IMR-90 (cell line): Measurements from ENCODE around the gene CWF19L1. TPM values are rescaled to one million over a fixed set of nuclear protein-coding genes. Genes with fewer than 3 reads are reported as not detected.

Source experiments
- ATAC-seq: fragments of 200-7000 bp; cut with Tn5 transposase; 2 replicates; pipeline ENCODE4 v1.9.1; 2020; ENCODE audit warnings: low read depth, mild to moderate bottlenecking, moderate library complexity
- BruUV-seq: library from RNA; stranded (reverse); fragments of 400-500 nt; replicated peaks from 2 replicates; lab custom pipeline; 2021; lab: Mats Ljungman, UMichigan
- CTCF ChIA-PET: fragments of 300-600 bp; formaldehyde crosslinking; extraction: SDS; loops from one replicate; lab custom pipeline; 2021; ENCODE audit warnings: antibody characterized with exemption; lab: Yijun Ruan, JAX
- POLR2A ChIA-PET: fragments of 300-600 bp; sonication (Branson Sonifier 250); formaldehyde crosslinking; loops from one replicate; lab custom pipeline; 2022; ENCODE audit warnings: antibody characterized with exemption; ENCODE audit not compliant: unreplicated experiment; lab: Charles Lee
- DNase-seq: peaks from one replicate; pipeline ENCODE4 v3.0.0; 2013
- H2AFZ ChIP-seq: replicated peaks from 2 replicates; pipeline ENCODE3; 2013; ENCODE audit warnings: low read length, mild to moderate bottlenecking; ENCODE audit not compliant: poor library complexity
- H2AK5ac ChIP-seq: 2 replicates; pipeline ENCODE4 v1.6.1; 2013; ENCODE audit warnings: low read depth, low read length, inconsistent platforms
- H2AK9ac ChIP-seq: replicated peaks from 2 replicates; pipeline ENCODE3; 2013; ENCODE audit warnings: mild to moderate bottlenecking, low read depth, low read length, moderate library complexity; ENCODE audit not compliant: poor library complexity
- H2BK120ac ChIP-seq: 2 replicates; pipeline ENCODE4 v1.6.1; 2013; ENCODE audit warnings: low read depth, low read length, inconsistent platforms
- H2BK15ac ChIP-seq: 3 replicates; pipeline ENCODE4 v1.6.1; 2013; ENCODE audit warnings: low read depth, low read length, inconsistent platforms
- H2BK20ac ChIP-seq: 2 replicates; pipeline ENCODE4 v1.6.1; 2013; ENCODE audit warnings: low read depth, mild to moderate bottlenecking, inconsistent platforms, low read length, moderate library complexity
- H2BK5ac ChIP-seq: 2 replicates; pipeline ENCODE4 v1.6.1; 2013; ENCODE audit warnings: mild to moderate bottlenecking, low read depth, low read length, inconsistent platforms; ENCODE audit not compliant: poor library complexity, severe bottlenecking
- H3K14ac ChIP-seq: replicated peaks from 2 replicates; pipeline ENCODE4 v1.6.1; 2013; ENCODE audit warnings: low read depth, low read length, inconsistent platforms
- H3K18ac ChIP-seq: 2 replicates; pipeline ENCODE4 v1.6.1; 2013; ENCODE audit warnings: low read depth, low read length, control low read depth
- H3K23ac ChIP-seq: 2 replicates; pipeline ENCODE4 v1.6.1; 2013; ENCODE audit warnings: low read depth, low read length, inconsistent platforms
- H3K27ac ChIP-seq: 2 replicates; pipeline ENCODE4 v1.5.1; 2013; ENCODE audit warnings: mild to moderate bottlenecking, control low read depth, low read length; ENCODE audit not compliant: insufficient read depth
- H3K27me3 ChIP-seq: 2 replicates; pipeline ENCODE4 v1.6.1; 2013; ENCODE audit warnings: low read length; ENCODE audit not compliant: control insufficient read depth, insufficient read depth
- H3K36me3 ChIP-seq: 2 replicates; pipeline ENCODE4 v1.6.1; 2013; ENCODE audit warnings: low read length, mixed read lengths; ENCODE audit not compliant: control insufficient read depth, insufficient read depth
- H3K4ac ChIP-seq: 2 replicates; pipeline ENCODE4 v1.6.1; 2013; ENCODE audit warnings: low read depth, low read length, inconsistent platforms
- H3K4me1 ChIP-seq: 2 replicates; pipeline ENCODE4 v1.6.1; 2013; ENCODE audit warnings: low read length, mixed read lengths; ENCODE audit not compliant: control insufficient read depth, insufficient read depth
- H3K4me2 ChIP-seq: 2 replicates; pipeline ENCODE4 v1.6.1; 2013; ENCODE audit warnings: low read depth, mild to moderate bottlenecking, control low read depth, low read length, moderate library complexity
- H3K4me3 ChIP-seq: 2 replicates; pipeline ENCODE4 v1.5.1; 2013; ENCODE audit warnings: low read depth, mild to moderate bottlenecking, control low read depth, low read length, moderate library complexity; ENCODE audit not compliant: insufficient read depth
- H3K56ac ChIP-seq: 2 replicates; pipeline ENCODE4 v1.6.1; 2013; ENCODE audit warnings: low read length, inconsistent platforms; ENCODE audit not compliant: insufficient read depth; ENCODE audit errors: extremely low read depth
- H3K79me1 ChIP-seq, 2 experiments: 2 replicates each; pipeline ENCODE4 v1.6.1; 2013; ENCODE audit warnings: low read length in 2 of 2, inconsistent platforms in 1 of 2, low read depth in 1 of 2
- H3K9ac ChIP-seq: 2 replicates; pipeline ENCODE4 v1.6.1; 2013; ENCODE audit warnings: low read depth, low read length, control low read depth
- H3K9me1 ChIP-seq: 2 replicates; pipeline ENCODE4 v1.6.1; 2013; ENCODE audit warnings: low read length, inconsistent platforms; ENCODE audit not compliant: insufficient read depth
- H3K9me3 ChIP-seq: 2 replicates; pipeline ENCODE4 v1.6.1; 2013; ENCODE audit warnings: low read length; ENCODE audit not compliant: control insufficient read depth, insufficient read depth
- H4K20me1 ChIP-seq: 2 replicates; pipeline ENCODE4 v1.6.1; 2013; ENCODE audit warnings: low read length, inconsistent platforms; ENCODE audit not compliant: insufficient read depth
- H4K5ac ChIP-seq: 2 replicates; pipeline ENCODE4 v1.6.1; 2013; ENCODE audit warnings: mild to moderate bottlenecking, low read depth, low read length, control low read depth
- H4K8ac ChIP-seq, 2 experiments: 2 replicates each; pipeline ENCODE4 v1.6.1; 2013; ENCODE audit warnings: low read depth in 2 of 2, low read length in 2 of 2, control low read depth in 1 of 2, inconsistent platforms in 1 of 2
- H4K91ac ChIP-seq: 2 replicates; pipeline ENCODE4 v1.6.1; 2013; ENCODE audit warnings: low read depth, low read length, inconsistent platforms; ENCODE audit not compliant: insufficient read depth
- BHLHE40 ChIP-seq: fragments of 150-350 bp; IDR thresholded peaks from 2 replicates; pipeline ENCODE4 v1.6.1; 2016; ENCODE audit warnings: mild to moderate bottlenecking, low read depth, low read length
- CHD1 ChIP-seq: IDR thresholded peaks from 2 replicates; pipeline ENCODE4 v1.6.1; 2012; ENCODE audit warnings: low read depth, low read length, improper control_type of control experiment
- CTCF ChIP-seq: conservative IDR thresholded peaks from 2 replicates; pipeline ENCODE4 v1.5.1; 2012; ENCODE audit warnings: mild to moderate bottlenecking, low read depth, low read length, improper control_type of control experiment
- FOS ChIP-seq: fragments of 150-350 bp; IDR thresholded peaks from 2 replicates; pipeline ENCODE4 v1.6.1; 2016; ENCODE audit warnings: low read depth, low read length
- MAFK ChIP-seq: IDR thresholded peaks from 2 replicates; pipeline ENCODE4 v1.6.1; 2012; ENCODE audit warnings: low read depth, low read length, improper control_type of control experiment
- MAZ ChIP-seq: IDR thresholded peaks from 2 replicates; pipeline ENCODE4 v1.6.1; 2012; ENCODE audit warnings: low read depth, mild to moderate bottlenecking, low read length, improper control_type of control experiment, moderate library complexity, borderline replicate concordance
- MXI1 ChIP-seq: IDR thresholded peaks from 2 replicates; pipeline ENCODE4 v1.6.1; 2012; ENCODE audit warnings: low read depth, mild to moderate bottlenecking, low read length, moderate library complexity, borderline replicate concordance
- NFE2L2 ChIP-seq: fragments of 150-350 bp; IDR thresholded peaks from 2 replicates; pipeline ENCODE4 v1.6.1; 2016; ENCODE audit warnings: low read depth, mild to moderate bottlenecking, low read length
- POLR2A ChIP-seq: IDR thresholded peaks from 2 replicates; pipeline ENCODE4 v1.6.1; 2012; ENCODE audit warnings: mild to moderate bottlenecking, low read depth, low read length
- RAD21 ChIP-seq: IDR thresholded peaks from 2 replicates; pipeline ENCODE4 v1.6.1; 2012; ENCODE audit warnings: low read length, improper control_type of control experiment
- RCOR1 ChIP-seq: IDR thresholded peaks from 2 replicates; pipeline ENCODE4 v1.6.1; 2012; ENCODE audit warnings: mild to moderate bottlenecking, low read length, improper control_type of control experiment; ENCODE audit not compliant: insufficient replicate concordance
- RFX5 ChIP-seq: IDR thresholded peaks from 2 replicates; pipeline ENCODE4 v1.8.0; 2012; ENCODE audit warnings: low read depth, mild to moderate bottlenecking, low read length, moderate library complexity
- SMC3 ChIP-seq: fragments of 150-350 bp; IDR thresholded peaks from 2 replicates; pipeline ENCODE4 v1.6.1; 2016; ENCODE audit warnings: low read depth, mild to moderate bottlenecking, antibody characterized with exemption, low read length, moderate library complexity
- WGBS, 2 experiments: methylation state at CpG; one replicate each; pipeline versions ENCODE4 v1.1.5 to v1.1.7; 2013; ENCODE audit warnings: missing lambda C conversion rate in 2 of 2; ENCODE audit not compliant: insufficient read length in 1 of 2; ENCODE audit errors: extremely low coverage in 2 of 2; 5-methylcytosine and 5-hydroxymethylcytosine counted together
- dilution Hi-C: fragments of 300-500 bp; cut with HindIII; formaldehyde crosslinking; loops from one replicate; pipeline ENCODE4 v1.14.3; 2018; ENCODE audit warnings: low sequenced_read_pairs; ENCODE audit not compliant: unreplicated experiment
- in situ Hi-C: fragments of 300-500 bp; cut with MboI; formaldehyde crosslinking; loops from 3 replicates; pipeline ENCODE4 v1.14.3; 2019; ENCODE audit warnings: low sequenced_read_pairs, inconsistent platforms, mixed read lengths
- intact Hi-C: fragments of 100-400 bp; cut with micrococcal nuclease; formaldehyde crosslinking; loops from 2 replicates; pipeline ENCODE4 v1.10.0; 2022
- polyA plus RNA-seq, 3 experiments: library from polyadenylated mRNA; depleted of rRNA; stranded (reverse); fragments of >200 nt; gene quantifications; 2 replicates each; pipeline ENCODE4 v1.2.3, GENCODE V29; 2012; ENCODE audit warnings: low replicate concordance in 1 of 3
- total RNA-seq: library from RNA; depleted of rRNA; stranded (reverse); fragments of >200 nt; gene quantifications from 2 replicates; pipeline ENCODE4 v1.2.3, GENCODE V29; 2012
- TF ChIP-seq, protein P1 (sequence below): fragments of 150-350 bp; IDR thresholded peaks from 2 replicates; pipeline ENCODE4 v1.6.1; 2017; ENCODE audit warnings: mild to moderate bottlenecking, antibody characterized with exemption, low read length, low read depth

CWF19L1 gene
- total and polyA plus RNA-seq, 2 of the 4 experiments (the other 2 are of a cell fraction) = 10.2 to 30.8 TPM

GRCh38 chr10:100282907-100283306 lies 15.5 kb upstream of the CWF19L1 start:
- in situ Hi-C loops = no loop called here
- Histone ChIP-seq H4K8ac (no peak overlapping the region), H2AK9ac (no peak overlapping the region), H3K4me1 (peaks cover 3% of the 10 kb centered on the region), H3K18ac (no peak overlapping the region), H2BK5ac (no peak overlapping the region), H2AFZ (no peak overlapping the region), H3K36me3 (peaks cover 20% of the 10 kb centered on the region), H3K4me2 (no peak overlapping the region), H3K4me3 (no peak overlapping the region), H2BK120ac (no peak overlapping the region), H3K14ac (no peak overlapping the region), H2BK15ac (no peak overlapping the region), H3K27me3 (no peaks in the 10 kb centered on the region), H3K9me3 (no peaks in the 10 kb centered on the region), H3K4ac (no peak overlapping the region), H3K79me1 (peaks cover 20 to 50% of the 10 kb centered on the region in 2 experiments), H3K9ac (no peak overlapping the region), H3K27ac (no peak overlapping the region), H4K5ac (no peak overlapping the region), H3K9me1 (peaks cover 9% of the 10 kb centered on the region; the same call in 1 of the 2 replicates), H4K20me1 (peaks cover 13% of the 10 kb centered on the region; the same call in 1 of the 2 replicates), H2BK20ac (no peak overlapping the region), H3K23ac (no peak overlapping the region), H4K91ac (no peak overlapping the region), H3K56ac (no peak overlapping the region), H2AK5ac (no peak overlapping the region)
- TF ChIP-seq CTCF (no peak), NFE2L2 (no peak), MAFK (no peak), CHD1 (no peak), RAD21 (no peak), BHLHE40 (no peak), POLR2A (no peak), SMC3 (no peak), RFX5 (no peak), MXI1 (no peak), MAZ (no peak), FOS (no peak), RCOR1 (no peak)
- TF ChIP-seq, protein P1, sequence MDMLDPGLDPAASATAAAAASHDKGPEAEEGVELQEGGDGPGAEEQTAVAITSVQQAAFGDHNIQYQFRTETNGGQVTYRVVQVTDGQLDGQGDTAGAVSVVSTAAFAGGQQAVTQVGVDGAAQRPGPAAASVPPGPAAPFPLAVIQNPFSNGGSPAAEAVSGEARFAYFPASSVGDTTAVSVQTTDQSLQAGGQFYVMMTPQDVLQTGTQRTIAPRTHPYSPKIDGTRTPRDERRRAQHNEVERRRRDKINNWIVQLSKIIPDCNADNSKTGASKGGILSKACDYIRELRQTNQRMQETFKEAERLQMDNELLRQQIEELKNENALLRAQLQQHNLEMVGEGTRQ = no peak
- dilution Hi-C loops = no loop called here
- ATAC-seq = no peak
- ChIA-PET POLR2A (no interaction called here), CTCF (no interaction called here)
- 96% methylated on average over 3 of the region's 3 CpGs; no CpG with 5 or more reads in 1 of the 2 experiments for WGBS, 2 experiments
- no peak for DNase-seq
- intact Hi-C loops = no loop called here
- no TSS peak for BruUV-seq
